Epithelial cell of proximal tubule (primary cell): ENCODE data around the gene RIMS4. TPM values are rescaled to one million over a fixed set of nuclear protein-coding genes. Genes with fewer than 3 reads are reported as not detected.

Source experiments
- DNase-seq: peaks from one replicate; pipeline ENCODE4 v3.0.0-alpha.2; 2011; ENCODE audit warnings: low read depth
- H3K4me3 ChIP-seq: 2 replicates; pipeline ENCODE4 v1.5.1; 2011; ENCODE audit warnings: low read depth, mild to moderate bottlenecking, low read length
- CTCF ChIP-seq: conservative IDR thresholded peaks from 2 replicates; pipeline ENCODE4 v1.5.1; 2012; ENCODE audit warnings: low read depth, mild to moderate bottlenecking, low read length
- total RNA-seq: library from RNA; depleted of rRNA; stranded (reverse); fragments of >200 nt; gene quantifications from 2 replicates; pipeline ENCODE4 v1.2.3, GENCODE V29; 2015

The RIMS4 gene
- total RNA-seq, 1 donor from 2014 or later: not detected

GRCh38 chr20:44736170-44737021 is 74.0 kb downstream of the RIMS4 start:
- no peak for DNase-seq
- TF ChIP-seq CTCF: peak; percentile 16
- H3K4me3 ChIP-seq: no peak overlapping the region

- TF ChIP-seq CTCF: no peak
- no peak for DNase-seq
- no peak overlapping the region for H3K4me3 ChIP-seq
Observed at GRCh38 chr20:44735816-44736169, 74.6 kb downstream of the RIMS4 start.

- no peak overlapping the region for H3K4me3 ChIP-seq
- TF ChIP-seq CTCF: peak; percentile 44
- DNase-seq: no peak
Observed at GRCh38 chr20:44734938-44735337, 75.4 kb downstream of the RIMS4 start.

GRCh38 chr20:44733341-44734069 is 76.8 kb downstream of the RIMS4 start:
- no peak for DNase-seq
- H3K4me3 ChIP-seq: no peak overlapping the region
- peak; percentile 92 for TF ChIP-seq CTCF

GRCh38 chr20:44732327-44732726 is 78.0 kb downstream of the RIMS4 start:
- TF ChIP-seq CTCF: no peak
- no peak for DNase-seq
- no peak overlapping the region for H3K4me3 ChIP-seq

- no peak overlapping the region for H3K4me3 ChIP-seq
- TF ChIP-seq CTCF: no peak
- no peak for DNase-seq
Observed at GRCh38 chr20:44731657-44732056, 78.7 kb downstream of the RIMS4 start.
